Stimulated activated CD8-positive, alpha-beta memory T cell treated with anti-CD3 and anti-CD28 coated beads, Interleukin-12 subunit alpha, Interleukin-12 subunit beta, amount 100 ng/mL, for 24 hours (primary cell): ENCODE results near the gene TRIM7.

Experiments used
- DNase-seq: peaks from one replicate; pipeline ENCODE4 v3.0.0-alpha.2; 2020; ENCODE audit errors: extremely low read depth

TRIM7 gene

DNA sequence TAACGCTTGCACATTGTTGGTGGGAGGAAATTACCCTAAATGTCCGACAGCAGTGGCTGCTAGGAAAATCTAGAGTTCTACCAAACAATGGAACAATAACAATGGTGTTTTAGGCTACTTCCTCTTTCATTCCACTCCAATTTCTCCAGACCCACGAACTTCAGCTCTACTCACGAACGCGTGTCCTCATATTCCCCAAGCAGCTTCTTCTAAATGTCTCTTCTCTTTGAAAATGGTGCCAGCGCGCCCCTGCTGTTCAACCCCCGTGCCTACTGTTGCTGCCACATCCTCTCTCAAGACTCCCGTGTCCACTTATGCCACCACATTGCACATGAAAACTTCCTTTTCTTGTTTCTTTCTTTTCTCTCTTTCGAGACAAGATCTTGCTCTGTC is 32.0 kb downstream of the TRIM7 start:
- no peak for DNase-seq

DNA sequence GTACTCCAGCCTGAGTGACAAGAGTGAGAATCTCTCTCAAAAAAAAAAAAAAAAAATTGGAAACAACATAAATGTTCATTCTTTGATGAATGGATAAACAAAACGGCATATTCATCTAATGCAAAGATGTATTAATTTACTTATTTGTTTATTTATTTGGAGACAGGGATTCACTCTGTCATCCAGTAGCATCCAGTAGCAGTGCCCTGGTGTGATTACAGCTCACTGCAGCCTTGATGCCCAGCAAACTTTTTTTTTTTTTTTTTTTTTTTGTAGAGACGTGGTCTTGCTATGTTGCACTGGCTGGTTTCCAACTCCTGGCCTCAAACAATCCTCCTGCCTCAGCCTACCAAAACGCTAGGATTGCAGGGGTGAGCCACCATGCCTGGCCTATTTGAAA is 33.2 kb downstream of the TRIM7 start:
- no peak for DNase-seq

DNA sequence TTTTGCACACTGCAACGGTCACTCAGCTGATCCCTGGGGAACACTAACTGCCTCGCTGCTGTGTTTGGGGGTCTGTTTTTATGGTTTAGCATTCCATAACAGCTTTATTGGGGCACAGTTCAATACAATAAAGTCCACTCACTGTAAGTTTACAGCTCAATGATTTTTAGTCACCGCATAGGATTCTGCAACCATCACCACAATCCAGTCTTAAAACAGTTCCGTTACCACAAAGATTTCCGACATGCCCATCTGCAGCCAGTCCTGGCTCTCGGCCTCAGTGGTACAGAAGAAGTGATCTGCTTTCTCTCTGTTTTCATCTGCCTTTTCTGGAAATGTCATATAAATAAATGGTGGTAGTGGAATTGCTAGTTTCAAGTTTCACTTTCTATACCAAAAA is 34.0 kb downstream of the TRIM7 start:
- DNase-seq: no peak

DNA sequence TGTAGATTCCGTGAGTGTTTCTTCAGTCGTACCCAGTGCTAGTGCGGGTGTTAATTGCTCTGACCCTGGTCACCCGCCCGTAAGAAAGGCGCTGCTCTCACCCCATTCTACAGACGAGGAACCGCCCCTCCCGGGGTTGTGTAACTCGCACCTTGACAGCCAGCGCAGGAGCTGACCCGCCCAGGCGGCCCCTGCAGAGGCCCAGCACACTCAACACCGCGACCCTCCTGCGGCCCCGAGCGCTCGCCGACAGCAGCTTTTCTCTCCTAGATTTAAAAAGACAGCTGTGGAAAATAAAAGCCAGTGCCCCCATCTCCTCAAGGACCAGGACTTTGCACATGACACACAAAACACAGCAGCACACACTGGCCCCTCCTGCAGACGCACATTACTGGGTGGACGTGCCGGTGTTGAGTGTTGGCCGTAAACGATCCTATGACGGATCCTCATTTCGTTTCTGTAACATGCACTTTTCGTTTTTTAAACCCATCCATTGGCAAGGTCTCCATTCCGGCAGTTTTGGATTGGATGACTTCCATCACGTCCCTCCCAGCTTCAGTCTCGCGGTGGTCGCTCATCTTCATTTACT is 34.7 kb downstream of the TRIM7 start:
- DNase-seq: no peak

DNA sequence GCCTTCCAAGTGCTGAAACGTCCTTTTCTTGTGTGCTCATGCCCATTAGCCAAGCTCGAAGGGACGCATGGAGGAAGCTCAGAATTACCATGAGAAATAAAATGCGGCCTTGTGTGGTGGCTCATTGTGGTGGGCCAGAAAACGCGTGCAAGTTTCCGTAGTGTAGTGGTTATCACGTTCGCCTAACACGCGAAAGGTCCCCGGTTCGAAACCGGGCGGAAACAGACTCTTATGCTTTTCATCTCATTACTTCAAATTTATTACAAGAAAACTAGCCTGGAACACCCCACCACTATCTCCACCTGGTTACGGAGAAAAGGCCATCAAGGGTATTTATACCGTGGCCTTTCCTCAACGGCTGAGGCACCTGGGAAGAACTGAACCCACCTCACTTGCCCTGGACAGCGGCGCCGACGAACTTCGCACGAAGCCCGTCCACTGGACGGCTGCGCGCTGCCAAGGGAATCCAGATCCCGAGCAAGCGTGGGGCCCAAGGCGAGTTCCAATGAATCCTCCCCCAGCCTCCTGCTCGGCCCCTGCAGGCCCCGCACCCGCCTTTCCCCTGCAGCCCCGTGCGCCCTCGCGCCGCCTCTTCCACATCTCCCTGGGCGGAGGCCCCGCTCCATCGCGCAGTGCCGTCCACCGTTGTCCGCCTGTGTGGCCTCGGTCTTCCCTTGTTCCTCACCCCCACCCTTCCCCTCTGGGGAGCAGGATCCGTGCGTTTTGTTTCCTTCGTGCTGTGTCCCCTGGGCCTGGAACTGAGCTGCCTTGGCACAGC is 35.3 kb downstream of the TRIM7 start:
- peak; percentile 55 for DNase-seq

DNA sequence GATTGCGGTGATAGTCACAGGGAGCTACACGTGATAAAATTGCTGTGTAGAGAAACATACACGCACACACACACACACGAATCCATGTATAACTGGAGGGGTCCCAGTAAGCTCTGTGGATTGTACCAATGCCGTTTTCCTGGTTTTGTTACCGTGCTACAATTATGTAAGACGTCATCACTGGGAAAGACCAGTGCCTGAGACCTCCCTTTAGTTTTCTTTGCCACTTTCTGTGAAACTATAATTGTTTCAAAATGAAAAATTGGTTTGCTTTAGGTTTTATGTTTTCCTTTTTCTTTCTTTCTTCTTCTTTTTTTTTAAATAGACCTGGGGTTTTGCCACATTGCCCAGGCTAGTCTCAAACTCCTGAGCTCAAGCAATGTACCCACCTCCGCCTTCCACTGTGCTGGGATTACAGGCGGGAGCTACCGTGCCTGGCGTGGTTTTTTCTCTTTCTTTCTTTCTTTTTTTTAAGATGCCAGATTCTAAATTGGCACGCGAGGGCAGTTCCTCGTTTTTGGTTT is 36.3 kb downstream of the TRIM7 start:
- DNase-seq: no peak

DNA sequence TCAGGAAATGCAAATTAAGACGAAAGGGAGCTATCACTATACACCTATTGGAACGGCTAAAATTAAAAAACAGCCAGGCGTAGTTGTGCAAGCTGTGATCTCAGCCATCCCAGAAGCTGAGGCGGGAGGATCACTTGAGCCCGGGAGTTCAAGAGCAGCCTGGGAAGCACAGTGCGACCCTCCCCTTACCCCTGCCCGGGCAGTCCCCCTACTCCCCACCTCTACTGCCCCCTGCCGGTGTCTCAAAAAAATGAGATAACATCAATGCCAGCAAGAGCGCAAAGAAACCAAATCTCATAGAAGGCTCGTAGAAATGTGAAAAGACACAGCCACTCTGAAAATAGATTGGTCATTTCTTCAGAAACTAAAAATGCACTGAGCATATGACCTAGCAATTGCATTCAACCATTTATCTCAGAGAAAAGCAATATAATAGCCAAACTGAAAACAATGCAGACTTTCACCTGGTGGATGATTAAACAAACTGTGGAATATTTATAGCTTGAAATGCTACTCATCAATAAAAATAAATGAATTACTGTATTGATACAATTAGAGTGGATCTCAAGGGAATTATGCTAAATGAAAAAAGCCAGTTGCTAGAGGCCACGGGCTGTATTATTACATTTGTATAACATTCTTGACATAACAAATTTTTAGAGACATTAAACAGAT is 37.0 kb downstream of the TRIM7 start:
- DNase-seq: no peak

DNA sequence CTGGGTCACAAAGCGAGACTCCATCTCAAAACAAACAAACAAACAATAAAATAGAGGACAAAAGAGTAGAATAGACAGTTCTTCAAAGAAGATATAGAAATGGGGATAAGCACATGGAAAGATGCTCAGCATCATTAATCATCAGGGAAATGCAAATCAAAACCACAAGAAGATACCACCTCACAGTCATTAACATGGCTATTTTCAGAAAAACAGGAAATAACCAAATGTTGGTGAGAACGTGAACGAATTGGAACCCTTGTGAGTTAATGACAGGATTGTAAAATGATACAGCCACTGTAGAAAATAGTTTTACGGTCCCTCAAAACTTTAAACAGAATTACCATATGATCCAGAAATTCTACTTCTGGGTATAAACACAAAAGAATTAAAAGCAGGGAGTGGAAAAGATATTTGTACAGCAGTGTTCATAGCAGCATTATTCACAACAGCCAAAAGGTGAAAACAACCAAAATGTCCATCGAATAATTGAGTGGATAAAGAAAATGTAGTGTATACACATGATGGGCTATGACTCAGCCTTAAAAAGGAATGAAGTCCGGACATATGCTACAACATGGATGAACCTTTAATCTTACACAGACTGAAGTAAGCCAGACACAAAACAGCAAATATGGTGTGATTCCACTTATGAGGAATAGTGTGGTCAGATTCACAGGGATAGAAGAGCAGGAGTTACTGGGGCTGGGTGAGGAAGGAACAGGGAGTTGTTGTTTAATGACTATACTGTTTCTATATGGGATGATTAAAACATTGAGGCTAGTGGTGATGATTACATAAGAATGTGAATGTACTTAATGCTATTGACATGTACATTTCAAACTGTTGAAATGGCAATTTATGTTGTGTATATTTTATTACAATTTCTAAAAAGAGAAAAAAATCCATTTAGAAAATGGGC is 37.9 kb downstream of the TRIM7 start:
- no peak for DNase-seq

DNA sequence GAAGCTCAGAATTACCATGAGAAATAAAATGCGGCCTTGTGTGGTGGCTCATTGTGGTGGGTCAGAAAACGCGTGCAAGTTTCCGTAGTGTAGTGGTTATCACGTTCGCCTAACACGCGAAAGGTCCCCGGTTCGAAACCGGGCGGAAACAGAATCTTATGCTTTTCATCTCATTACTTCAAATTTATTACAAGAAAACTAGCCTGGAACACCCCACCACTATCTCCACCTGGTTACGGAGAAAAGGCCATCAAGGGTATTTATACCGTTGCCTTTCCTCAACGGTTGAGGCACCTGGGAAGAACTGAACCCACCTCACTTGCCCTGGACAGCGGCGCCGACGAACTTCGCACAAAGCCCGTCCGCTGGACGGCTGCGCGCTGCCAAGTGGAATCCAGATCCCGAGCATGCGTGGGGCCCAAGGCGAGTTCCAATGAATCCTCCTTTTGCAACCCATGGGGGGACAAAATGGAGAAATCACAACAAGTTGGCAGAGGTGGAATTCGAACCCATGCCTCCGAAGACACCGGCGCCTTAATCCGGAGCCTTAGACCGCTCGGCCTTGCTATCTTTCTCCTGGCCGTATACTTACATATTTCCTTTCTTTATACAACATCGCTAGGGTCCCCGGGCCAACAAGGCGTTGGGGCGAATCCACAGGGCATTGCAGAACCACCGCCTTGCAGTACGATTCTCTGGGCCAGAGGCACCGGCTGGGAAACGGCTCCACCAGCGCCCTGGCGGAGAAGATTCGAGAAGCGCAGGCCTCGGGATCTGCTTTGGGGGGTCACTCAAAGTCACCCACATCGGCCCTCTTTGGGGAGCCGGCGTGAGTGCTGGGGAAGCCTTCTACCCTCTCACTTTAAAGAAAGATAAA is 40.7 kb downstream of the TRIM7 start:
- no peak for DNase-seq

DNA sequence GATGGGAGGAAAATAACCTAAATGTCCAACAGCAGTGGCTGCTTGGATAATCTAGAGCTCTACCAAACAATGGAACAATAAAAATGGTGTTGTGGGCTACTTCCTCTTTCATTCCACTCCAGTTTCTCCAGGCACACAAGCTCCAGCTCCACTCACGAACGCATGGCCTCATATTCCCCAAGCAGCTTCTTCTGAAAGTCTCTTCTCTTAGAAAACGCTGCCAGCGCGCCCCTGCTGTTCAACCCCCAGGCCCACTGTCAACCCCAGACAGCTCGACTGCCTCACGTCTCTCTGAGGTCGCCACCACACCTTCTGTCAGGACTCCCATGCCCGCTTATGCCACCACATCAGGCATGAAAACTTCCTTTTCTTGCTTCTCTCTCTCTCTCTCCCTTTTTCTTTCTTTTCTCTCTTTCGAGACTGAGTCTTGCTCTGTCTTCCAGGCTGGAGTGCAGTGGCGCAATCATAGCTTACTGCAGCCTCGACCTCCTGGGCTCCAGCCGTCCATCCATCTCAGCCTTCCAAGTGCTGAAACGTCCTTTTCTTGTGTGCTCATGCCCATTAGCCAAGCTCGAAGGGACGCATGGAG is 41.4 kb downstream of the TRIM7 start:
- no peak for DNase-seq

DNA sequence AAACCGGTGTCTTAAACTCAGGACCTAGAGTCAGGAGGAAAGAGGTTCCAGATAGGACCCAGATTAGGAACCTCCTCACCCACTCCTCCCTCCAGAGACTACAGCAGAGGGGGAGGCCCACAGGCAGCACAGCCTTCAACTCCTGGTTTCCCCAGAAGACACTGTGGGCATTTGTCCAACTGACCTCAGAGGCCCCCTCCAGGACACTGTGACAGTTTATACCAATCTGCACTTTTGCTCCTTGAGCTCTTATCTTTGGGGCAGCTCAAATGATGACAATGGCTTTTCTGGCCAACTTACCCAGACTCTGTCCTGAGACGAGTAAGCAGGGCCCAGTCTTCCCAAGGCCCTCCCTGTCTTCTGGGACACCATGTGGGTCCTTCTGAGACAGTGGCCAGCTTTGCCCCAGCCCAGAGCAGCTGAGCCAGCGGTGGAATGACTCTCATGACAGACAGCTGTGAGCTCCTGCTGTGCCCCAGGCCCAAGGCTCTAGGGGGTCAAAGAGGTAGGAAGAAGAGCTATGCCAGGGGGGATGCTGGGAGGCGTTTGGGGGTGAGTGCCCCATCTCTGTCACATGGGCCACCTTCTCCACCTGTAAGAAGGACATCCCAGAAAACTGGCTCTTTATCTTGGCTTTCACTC is 43.3 kb downstream of the TRIM7 start:
- no peak for DNase-seq

DNA sequence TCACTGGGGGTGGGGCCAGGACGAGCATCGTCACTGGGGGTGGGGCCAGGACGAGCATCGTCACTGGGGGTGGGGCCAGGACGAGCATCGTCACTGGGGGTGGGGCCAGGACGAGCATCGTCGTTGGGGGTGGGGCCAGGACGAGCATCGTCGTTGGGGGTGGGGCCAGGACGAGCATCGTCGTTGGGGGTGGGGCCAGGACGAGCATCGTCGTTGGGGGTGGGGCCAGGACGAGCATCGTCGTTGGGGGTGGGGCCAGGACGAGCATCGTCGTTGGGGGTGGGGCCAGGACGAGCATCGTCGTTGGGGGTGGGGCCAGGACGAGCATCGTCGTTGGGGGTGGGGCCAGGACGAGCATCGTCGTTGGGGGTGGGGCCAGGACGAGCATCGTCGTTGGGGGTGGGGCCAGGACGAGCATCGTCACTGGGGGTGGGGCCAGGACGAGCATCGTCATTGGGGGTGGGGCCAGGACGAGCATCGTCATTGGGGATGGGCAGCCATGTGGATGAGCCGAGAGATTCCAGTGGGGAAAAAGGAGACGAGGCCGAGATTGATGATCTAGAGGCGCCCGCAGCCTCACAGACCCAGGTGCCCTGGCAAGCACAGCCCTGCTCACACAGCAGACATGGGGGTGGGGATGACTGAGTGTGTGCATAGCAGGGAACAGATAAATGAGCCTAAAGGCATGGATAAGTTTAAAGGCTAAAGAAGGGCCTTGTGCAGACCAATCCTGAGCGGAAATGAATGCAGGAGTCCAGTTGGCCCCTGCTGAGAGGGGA is 44.1 kb downstream of the TRIM7 start:
- peak; percentile 17 for DNase-seq

DNA sequence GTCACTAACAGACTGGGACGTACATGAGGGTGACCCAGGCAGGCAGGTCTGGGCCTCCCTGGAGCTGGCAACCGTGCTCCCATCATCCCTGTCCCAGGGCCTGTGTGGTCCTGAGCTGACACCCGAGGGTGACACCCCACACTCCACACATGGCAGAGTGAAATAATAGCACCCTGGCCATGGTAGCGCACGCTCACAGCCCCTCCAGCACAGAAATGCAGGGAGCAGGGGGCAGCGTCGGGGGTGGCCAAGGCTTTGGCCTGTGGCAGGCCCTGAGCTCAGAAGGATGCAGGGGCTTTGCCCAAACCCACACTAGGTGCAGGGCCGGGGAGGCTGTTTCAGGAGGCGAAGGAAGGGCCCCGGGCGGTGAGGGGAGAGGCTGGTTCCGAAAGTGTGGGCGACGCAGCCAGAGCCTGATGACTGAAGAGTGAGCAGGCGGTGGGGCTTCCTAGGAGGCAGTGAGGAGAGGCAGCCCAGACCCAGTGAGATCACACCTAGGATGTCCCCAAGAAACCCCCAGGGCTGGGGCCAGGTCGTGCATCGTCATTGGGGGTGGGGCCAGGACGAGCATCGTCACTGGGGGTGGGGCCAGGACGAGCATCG is 44.7 kb downstream of the TRIM7 start:
- peak; percentile 75 for DNase-seq

DNA sequence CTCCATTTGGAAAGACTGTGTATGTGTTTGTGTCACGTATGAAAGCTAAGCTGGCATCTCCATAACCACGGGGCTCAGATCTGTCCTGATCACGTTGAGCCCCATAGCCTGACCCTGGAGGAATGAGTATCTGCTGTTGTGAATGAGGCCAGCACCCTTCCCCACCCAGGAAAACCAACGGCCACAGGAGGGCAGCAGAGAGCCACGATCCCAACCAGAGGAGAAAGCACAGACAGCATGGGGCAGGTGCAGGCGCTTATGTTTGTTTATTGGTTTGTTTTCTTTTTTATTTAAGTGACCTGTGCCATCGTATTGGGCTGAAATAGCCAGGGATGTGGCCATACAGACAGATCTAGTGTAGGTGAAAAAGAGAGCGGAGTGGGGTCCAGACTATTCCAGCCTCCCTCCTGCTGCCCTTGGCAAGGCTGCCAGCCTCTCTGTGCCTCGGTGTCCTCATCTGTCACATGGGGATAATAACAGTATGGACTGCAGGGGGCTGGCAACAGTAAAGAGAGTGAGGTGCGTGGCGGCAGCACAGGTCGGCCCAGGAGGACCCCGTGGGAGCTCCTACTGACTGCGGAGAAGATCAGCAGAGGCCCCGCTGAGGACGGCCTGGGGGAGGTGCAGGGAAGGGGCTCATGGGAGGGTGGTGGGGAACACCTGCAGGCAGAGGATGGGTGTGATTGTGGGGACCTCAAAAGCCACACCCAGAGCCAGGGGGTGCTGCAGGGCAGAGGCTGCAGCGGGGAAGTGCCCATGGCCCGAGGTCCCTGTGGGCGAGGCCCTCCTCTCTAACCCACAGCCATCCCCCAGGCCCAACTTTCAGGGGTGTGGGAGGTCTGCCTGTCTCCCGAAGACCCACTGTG is 45.5 kb downstream of the TRIM7 start:
- peak; percentile 68 for DNase-seq

DNA sequence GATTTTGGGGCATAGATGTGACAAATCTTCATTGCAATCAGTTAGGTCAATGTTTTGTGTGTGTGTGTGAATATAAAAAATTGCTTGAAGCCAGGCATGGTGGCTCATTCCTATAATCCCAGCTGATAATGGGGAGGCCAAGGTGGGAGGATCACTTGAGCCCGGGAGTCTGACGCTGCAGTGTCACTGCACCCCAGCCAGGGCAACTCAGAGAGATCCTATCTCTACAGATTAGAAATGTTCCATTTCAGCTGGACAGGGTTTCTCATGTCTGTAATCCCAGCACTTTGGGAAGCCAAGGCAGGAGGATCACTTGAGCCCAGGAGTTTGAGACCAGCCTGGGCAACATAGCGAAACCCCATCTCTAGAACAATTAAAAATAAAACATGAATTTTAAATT is 46.1 kb downstream of the TRIM7 start:
- no peak for DNase-seq

DNA sequence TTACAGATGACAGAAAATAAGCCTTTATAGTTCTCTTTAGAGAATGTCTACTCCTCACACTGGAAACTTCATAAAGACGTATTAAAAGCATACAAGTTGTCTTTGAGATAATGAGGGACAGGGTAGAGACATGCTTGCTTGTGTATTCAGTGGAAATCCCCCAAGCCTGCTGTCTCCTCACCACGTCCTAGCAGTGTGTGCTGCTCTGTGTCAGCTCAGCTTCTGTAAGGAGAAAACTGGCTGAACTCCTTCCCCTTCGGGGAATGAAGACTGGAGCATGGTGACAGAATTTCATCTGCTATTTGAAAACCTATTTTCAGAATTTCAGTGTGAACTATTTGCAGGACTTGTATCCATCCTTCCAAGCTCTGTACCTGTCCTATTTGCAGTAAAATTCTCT is 48.2 kb downstream of the TRIM7 start:
- no peak for DNase-seq

DNA sequence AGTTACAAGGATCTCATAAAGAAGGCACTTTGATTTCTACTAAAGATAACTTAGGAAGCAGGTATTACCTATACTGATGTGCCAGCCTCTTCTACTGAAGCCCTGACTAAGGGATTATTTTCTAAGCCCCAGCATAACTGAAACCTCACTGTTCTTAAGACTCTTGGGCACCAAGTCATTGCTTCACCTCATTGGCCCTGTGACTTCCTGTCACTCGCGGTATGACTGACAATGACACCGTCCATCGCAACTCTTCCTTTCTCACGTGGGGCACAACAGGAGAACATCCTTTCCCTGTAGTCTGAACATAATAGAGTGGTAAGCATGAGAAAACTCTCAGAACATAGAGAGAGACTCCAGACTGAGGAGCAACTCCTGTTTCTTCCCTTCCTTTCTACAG is 51.2 kb downstream of the TRIM7 start:
- no peak for DNase-seq

DNA sequence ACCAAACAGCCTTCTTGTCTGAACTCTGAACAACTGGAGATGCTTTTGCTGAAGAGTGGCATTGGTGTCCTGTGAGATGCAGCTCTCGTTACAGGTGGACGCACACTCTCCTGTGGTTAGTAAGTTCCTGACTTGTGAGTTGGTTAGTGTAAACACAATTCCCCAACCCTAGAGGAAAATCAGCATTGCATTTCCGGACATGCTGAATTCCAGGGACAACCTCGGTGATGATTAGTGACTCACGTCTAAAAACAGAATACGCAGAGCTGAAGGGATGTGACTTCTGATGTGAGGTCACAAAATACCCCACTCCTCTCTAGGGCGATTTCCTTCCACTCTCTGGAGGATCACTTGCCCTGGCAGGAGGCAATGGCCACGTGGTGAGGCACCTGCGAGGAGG is 52.6 kb downstream of the TRIM7 start:
- no peak for DNase-seq
